Adrenal gland (tissue), 12 donors: ENCODE results near the gene RIPOR2. TPM values are rescaled to one million over a fixed set of nuclear protein-coding genes. Genes with fewer than 3 reads are reported as not detected.

Experiments used
- DNase-seq, 7 donors: peaks; one replicate each; pipeline ENCODE4 v3.0.0-alpha.2; 2019 to 2020
- H3K27ac ChIP-seq, 5 donors: fragments of 200-600 bp; sonication (generic) in 4 of 5; 1 replicate in 3 of 5; 2 replicates in 2 of 5; pipeline versions ENCODE4 v1.5.1 to v1.8.0; 2016 to 2020; ENCODE audit warnings: mild to moderate bottlenecking in 1 of 5
- H3K27me3 ChIP-seq: fragments of 200-600 bp; 2 replicates; pipeline ENCODE4 v1.8.0; 2021
- H3K36me3 ChIP-seq, 2 donors: fragments of 200-600 bp; replicated peaks in 1 of 2; 1 replicate in 1 of 2; 2 replicates in 1 of 2; pipeline versions ENCODE4 v1.5.1 to v1.8.0; 2018 to 2022
- H3K4me1 ChIP-seq, 2 donors: fragments of 200-600 bp; replicated peaks in 1 of 2; 1 replicate in 1 of 2; 2 replicates in 1 of 2; pipeline versions ENCODE4 v1.5.1 to v1.8.0; 2018 to 2021
- H3K4me3 ChIP-seq, 4 donors: fragments of 200-600 bp; sonication (generic) in 3 of 4; one replicate each; pipeline ENCODE4 v1.5.1; 2016 to 2018
- H3K9me3 ChIP-seq, 3 donors: fragments of 200-600 bp; sonication (generic) in 1 of 3; replicated peaks in 1 of 3; 1 replicate in 2 of 3; 2 replicates in 1 of 3; pipeline versions ENCODE4 v1.5.1 to v1.8.0; 2016 to 2021
- CTCF ChIP-seq, 6 experiments: fragments of 450-650 bp in 4 of 6; fragments of 200-600 bp in 2 of 6; sonication (generic) in 1 of 6; IDR thresholded peaks; 1 replicate in 5 of 6; 2 replicates in 1 of 6; pipeline versions ENCODE4 v1.5.1 to v1.8.0; 2016 to 2021; ENCODE audit warnings: antibody characterized with exemption in 6 of 6, mild to moderate bottlenecking in 2 of 6, moderate library complexity in 1 of 6
- POLR2A ChIP-seq, 2 donors: fragments of 450-650 bp; IDR thresholded peaks; one replicate each; pipeline ENCODE4 v1.6.1; 2017; ENCODE audit warnings: antibody characterized with exemption in 2 of 2, mild to moderate bottlenecking in 2 of 2, moderate library complexity in 1 of 2
- WGBS, 4 donors: extraction: QIAGEN DNeasy Blood & Tissue Kit in 2 of 4; methylation state at CpG; one replicate each; pipeline versions ENCODE4 v1.1.5 to v1.1.7; 2013 to 2017; 5-methylcytosine and 5-hydroxymethylcytosine counted together
- intact Hi-C, 2 donors: fragments of 100-400 bp; cut with DNase I; formaldehyde crosslinking; loops; one replicate each; pipeline versions ENCODE4 v1.14.1 to v1.15.0; 2022 to 2023
- polyA plus RNA-seq, 3 donors: library from polyadenylated mRNA; stranded (reverse); fragments of 200-250 nt in 2 of 3; fragments of 350-450 nt in 1 of 3; fragmentation: Illumina TruSeq in 1 of 3; extraction: RNeasy Lipid Tissue Mini Kit (QIAGEN cat#74804) in 1 of 3; gene quantifications; one replicate each; pipeline ENCODE4 v1.2.3, GENCODE V29; 2013 to 2014
- total RNA-seq, 9 donors: library from RNA; depleted of rRNA in 4 of 9; stranded (reverse); fragments of >200 nt in 4 of 9; fragments of 120-200 nt in 1 of 9; fragmentation: NEBNext Ultra II Directional in 1 of 9; extraction: Animal tissue kit (Norgen Biotek cat#: 25700) in 1 of 9; gene quantifications; one replicate each; pipeline versions ENCODE4 v1.1.0 to v1.2.4, GENCODE V29; 2013 to 2023
- donor health status: healthy with polysubstance abuse.
- donor health status: Bipolar disorder and iron deficiency.
- donor health status: DM: yes; HTN: yes; CAD: no.
- donor health status: DM: no; HTN: no; CAD: no.
- donor health status: DM: no; HTN: no; CAD: no.
- donor health status: DM: yes; HTN: yes; CAD: no.

The RIPOR2 gene
- total and polyA plus RNA-seq, 12 donors, result 1.7 to 16.2 (median 3.9) TPM

- no peaks in the 10 kb centered on the region for H3K4me1 ChIP-seq
- no peaks in the 10 kb centered on the region for H3K9me3 ChIP-seq
- intact Hi-C loops, result no loop called here
- no peaks in the 10 kb centered on the region for H3K36me3 ChIP-seq
- H3K27me3 ChIP-seq, result no peaks in the 10 kb centered on the region
- H3K4me3 ChIP-seq, result no peak overlapping the region
- 76 to 81% (median 79%) methylated on average over 4 of the region's 4 CpGs for WGBS, 4 donors
- no peak for DNase-seq
- no peak for TF ChIP-seq POLR2A (IDR thresholded peaks at IDR 0.05)
- TF ChIP-seq CTCF (IDR thresholded peaks at IDR 0.05), result no peak
- H3K27ac ChIP-seq, result no peak overlapping the region
Measured at GRCh38 chr6:24922170-24922569, 13.6 kb downstream of the RIPOR2 start.

- no peak overlapping the region for H3K27ac ChIP-seq
- no peak for DNase-seq
- intact Hi-C loops, result no loop called here
Measured at GRCh38 chr6:24920136-24920535, 15.6 kb downstream of the RIPOR2 start.

GRCh38 chr6:24919056-24919892 is 16.5 kb downstream of the RIPOR2 start:
- no peak overlapping the region for H3K4me3 ChIP-seq
- no peak overlapping the region for H3K27ac ChIP-seq
- TF ChIP-seq POLR2A (IDR thresholded peaks at IDR 0.05) (no peak), CTCF (IDR thresholded peaks at IDR 0.05) (no peak)
- WGBS, 4 donors, result 63 to 66% (median 64%) methylated on average over 12 of the region's 12 CpGs
- H3K27me3 ChIP-seq, result no peaks in the 10 kb centered on the region
- H3K36me3 ChIP-seq, result no peaks in the 10 kb centered on the region
- H3K9me3 ChIP-seq, result no peaks in the 10 kb centered on the region
- intact Hi-C loops, result no loop called here
- no peak for DNase-seq
- no peaks in the 10 kb centered on the region for H3K4me1 ChIP-seq

More at GRCh38 chr6:24920136-24920535, 15.6 kb downstream of the RIPOR2 start:
- no peak for TF ChIP-seq CTCF (IDR thresholded peaks at IDR 0.05)
- TF ChIP-seq POLR2A (IDR thresholded peaks at IDR 0.05), result no peak
- Histone ChIP-seq H3K36me3 (no peaks in the 10 kb centered on the region), H3K9me3 (no peaks in the 10 kb centered on the region), H3K4me1 (no peaks in the 10 kb centered on the region), H3K4me3 (no peak overlapping the region), H3K27me3 (no peaks in the 10 kb centered on the region)

- Histone ChIP-seq H3K9me3 (no peaks in the 10 kb centered on the region), H3K27me3 (no peaks in the 10 kb centered on the region), H3K27ac (no peak overlapping the region), H3K4me1 (no peaks in the 10 kb centered on the region), H3K36me3 (no peaks in the 10 kb centered on the region), H3K4me3 (no peak overlapping the region)
- intact Hi-C loops, result no loop called here
- TF ChIP-seq CTCF (IDR thresholded peaks at IDR 0.05), result no peak
- no peak for TF ChIP-seq POLR2A (IDR thresholded peaks at IDR 0.05)
- WGBS, 4 donors, result 75 to 100% (median 87%) methylated on average over 1 of the region's 1 CpG
- no peak for DNase-seq
Measured at GRCh38 chr6:24918641-24919055, 17.1 kb downstream of the RIPOR2 start.
